H1 (cell line): ENCODE measurements around the gene SLITRK1. TPM values are rescaled to one million over a fixed set of nuclear protein-coding genes. Genes with fewer than 3 reads are reported as not detected.

ENCODE experiments used
- MAX ChIP-seq: IDR thresholded peaks from 2 replicates; pipeline ENCODE4 v1.6.1; 2012; ENCODE audit warnings: inconsistent platforms
- SRF ChIP-seq: IDR thresholded peaks from 2 replicates; pipeline ENCODE4 v1.6.1; 2011; ENCODE audit warnings: mild to moderate bottlenecking, low read depth, low read length, moderate library complexity
- polyA plus RNA-seq, 7 experiments: library from polyadenylated mRNA; depleted of rRNA in 3 of 7; stranded (reverse) in 5 of 7; unstranded in 2 of 7; fragments of >200 nt in 5 of 7; fragments of 200-250 nt in 2 of 7; gene quantifications; 1 replicate in 5 of 7; 2 replicates in 1 of 7; 4 replicates in 1 of 7; pipeline versions ENCODE4 v1.2.1 to v1.2.3, GENCODE V29; 2011 to 2013; ENCODE audit warnings: missing spikeins in 2 of 7, mixed read lengths in 2 of 7
- total RNA-seq: library from RNA; stranded (reverse); fragmentation: NEBNext Ultra II Directional; extraction: Animal tissue kit (Norgen Biotek cat#: 25700); gene quantifications from 2 replicates; pipeline ENCODE4 v1.2.1, GENCODE V29; 2021

Gene SLITRK1
- total and polyA plus RNA-seq, 2 of the 8 experiments (the other 6 are each of a cell fraction or from before 2014, with no cell fraction given): 3.4 to 4.2 TPM

GRCh38 chr13:83839146-83839545 lies 43.1 kb downstream of the SLITRK1 start (continued):
- TF ChIP-seq SRF: no peak
- TF ChIP-seq MAX: no peak
